Activated CD8-positive, alpha-beta memory T cell treated with anti-CD3 and anti-CD28 coated beads for 24 hours (primary cell): ENCODE results near the gene ZNF513.

Source experiments
- DNase-seq: peaks from one replicate; pipeline ENCODE4 v3.0.0-alpha.2; 2020

The ZNF513 gene

DNA sequence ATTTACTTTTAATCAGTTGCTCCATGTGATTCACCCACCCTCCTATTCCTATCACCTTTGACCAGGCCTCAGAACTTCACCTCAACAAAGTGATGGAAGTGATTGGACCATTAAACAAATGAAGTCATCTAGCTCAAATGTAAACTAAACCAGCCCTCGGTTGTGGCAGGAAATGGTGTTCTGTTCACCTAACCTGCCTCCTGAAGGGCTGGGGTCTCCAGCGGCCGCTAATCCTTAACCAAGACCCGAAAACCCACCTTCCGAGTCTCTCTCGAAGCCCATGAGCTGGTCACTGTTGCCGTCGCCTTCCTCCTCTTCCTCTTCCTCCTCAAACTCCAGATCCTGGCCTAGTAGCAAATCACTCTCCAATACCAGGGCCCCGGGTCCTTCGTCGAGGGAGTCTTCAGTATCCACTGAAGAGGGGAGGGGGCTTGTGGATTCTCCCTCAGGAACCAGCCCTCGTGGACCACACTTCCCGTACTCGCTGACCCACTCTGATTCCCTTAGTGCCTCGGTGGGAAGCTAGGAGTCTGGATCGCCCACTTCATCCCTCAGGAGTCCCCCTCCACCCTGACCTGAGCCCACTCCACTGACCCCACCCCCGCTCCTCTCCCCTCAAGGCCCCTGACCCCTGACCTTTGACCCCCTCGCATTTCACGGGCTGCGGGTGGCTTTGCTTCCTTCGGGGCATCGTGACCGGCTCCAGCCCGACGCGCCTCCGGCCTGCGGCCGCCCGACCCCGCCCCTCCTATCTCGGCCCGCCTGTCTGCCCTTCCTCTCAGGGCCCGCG lies 503 bp downstream of the ZNF513 start:
- DNase-seq = no peak

GRCh38 chr2:27379383-27379835 lies 1.1 kb downstream of the ZNF513 start:
- no peak for DNase-seq

DNA sequence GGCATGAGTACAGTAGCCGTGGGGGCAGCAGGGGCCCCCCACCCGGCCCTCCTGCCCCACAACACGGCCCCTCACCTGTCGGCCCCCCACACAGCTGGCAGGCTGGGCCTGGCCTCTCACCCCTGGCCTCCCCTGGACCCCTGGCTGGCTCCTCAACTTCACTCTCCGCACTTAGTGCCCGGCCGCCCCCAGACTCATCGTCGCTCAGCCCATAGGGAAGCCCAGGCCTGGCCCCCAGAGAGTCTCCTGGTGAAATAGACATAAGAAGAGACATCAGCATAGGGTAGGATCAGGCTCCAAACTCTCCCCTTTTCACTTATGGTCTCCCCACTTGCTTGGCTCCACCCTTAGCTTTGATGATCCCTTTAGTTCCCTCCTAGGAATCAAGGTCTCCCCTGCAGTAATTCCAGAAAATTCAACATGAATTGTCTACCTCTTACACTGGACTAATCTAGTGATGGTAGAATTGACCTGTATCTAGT lies 1.7 kb downstream of the ZNF513 start:
- DNase-seq = no peak

- peak; percentile 67 for DNase-seq
These were observed 2.3 kb downstream of the ZNF513 start for GRCh38 chr2:27378096-27378808.

GRCh38 chr2:27377618-27378095 lies 2.9 kb downstream of the ZNF513 start:
- DNase-seq = peak; percentile 62

DNA sequence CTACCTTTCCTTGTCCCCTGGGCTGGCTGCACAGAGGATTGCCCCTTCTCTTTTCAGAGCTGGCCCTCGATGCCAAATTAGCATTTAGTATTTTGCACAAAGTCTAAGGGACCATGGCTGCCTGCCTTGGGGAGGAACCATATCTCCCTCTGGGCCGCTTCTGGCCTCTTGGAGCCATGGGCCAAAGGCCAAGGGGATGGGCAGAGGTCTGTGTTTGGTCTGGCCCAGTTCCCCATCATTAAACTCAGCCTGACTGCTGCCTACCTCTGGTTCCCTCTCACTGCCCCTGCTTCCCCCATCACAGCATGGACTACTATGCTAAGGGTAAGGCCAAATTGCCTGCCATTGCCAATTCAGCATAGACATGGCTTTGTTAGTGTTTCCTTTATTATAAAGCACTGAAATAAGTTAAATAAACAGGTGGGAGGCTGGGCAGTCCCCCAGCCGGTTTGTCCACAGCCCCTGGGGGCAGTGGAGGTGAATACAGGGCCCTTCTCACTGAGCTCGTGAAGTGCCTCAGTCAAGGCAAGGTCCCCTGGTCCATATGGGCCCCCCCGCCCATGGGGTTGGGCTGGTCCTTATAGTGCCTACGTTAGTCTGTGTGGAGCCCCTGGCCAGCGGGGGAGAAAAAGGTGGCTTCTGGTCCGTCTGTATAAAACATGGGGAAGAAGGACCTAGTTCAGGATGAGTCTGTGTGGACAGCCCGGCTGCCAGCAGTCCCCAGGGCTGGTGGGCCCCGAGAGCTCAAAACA lies 3.5 kb downstream of the ZNF513 start:
- DNase-seq = no peak

- DNase-seq = no peak
These were observed 4.2 kb downstream of the ZNF513 start for GRCh38 chr2:27376151-27376865.

- no peak for DNase-seq
These were observed 4.9 kb downstream of the ZNF513 start for GRCh38 chr2:27375513-27376099.

DNA sequence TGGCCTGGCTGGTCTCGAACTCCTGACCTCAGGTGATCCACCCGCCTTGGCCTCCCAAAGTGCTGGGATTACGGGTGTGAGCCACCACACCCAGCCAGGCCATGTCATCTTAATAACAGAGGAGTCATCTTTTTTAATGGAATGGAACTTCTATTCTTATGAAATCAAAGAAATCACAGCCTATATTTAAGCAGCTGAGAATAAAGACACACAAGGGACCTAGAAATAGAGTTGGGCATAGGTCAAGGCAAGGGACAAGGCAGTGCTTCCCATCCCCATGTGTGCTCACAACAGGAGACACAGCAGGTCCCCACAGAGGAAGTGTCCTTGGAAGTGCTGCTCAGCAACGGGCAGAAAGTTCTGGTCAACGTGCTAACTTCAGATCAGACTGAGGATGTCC lies 7.0 kb downstream of the ZNF513 start:
- DNase-seq = no peak

GRCh38 chr2:27372937-27373336 lies 7.6 kb downstream of the ZNF513 start:
- DNase-seq = no peak

DNA sequence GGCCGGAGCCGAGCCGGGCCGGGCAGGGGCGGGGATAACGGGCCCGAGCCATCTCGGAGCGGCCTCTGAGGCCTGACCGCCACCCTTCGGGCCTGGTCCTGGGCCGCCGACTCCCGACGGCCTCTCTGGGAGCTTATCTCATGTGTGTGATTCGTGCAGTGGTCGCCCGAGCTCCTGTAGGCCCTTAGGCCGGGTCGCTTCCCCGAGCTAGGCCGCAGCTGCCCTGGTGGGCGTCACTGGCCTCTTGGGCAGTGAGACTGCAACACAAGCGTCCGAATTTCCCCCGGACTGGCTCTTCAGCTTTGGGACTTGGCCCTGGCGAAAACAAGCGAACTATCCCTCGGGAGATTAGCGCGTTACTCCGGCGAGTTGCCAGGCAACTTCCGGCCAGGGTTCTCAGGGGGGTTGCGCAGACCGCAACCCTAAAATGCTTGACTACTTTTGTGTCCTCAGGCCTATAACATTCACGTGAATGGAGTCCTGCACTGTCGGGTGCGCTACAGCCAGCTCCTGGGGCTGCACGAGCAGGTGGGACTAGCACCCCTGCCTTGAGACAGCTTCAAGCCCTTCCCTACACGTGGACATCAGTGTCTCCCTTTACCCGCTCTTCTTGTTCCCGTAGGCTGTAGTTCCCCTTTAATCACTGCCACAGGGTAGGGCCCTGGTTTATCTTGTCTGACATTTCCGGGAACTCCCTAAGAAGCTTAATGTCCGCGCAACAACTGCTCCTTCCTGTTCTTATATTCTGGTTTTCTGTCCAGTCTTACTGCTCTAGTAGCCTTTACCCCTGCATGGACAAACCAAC lies 9.5 kb downstream of the ZNF513 start:
- peak; percentile 82 for DNase-seq

DNA sequence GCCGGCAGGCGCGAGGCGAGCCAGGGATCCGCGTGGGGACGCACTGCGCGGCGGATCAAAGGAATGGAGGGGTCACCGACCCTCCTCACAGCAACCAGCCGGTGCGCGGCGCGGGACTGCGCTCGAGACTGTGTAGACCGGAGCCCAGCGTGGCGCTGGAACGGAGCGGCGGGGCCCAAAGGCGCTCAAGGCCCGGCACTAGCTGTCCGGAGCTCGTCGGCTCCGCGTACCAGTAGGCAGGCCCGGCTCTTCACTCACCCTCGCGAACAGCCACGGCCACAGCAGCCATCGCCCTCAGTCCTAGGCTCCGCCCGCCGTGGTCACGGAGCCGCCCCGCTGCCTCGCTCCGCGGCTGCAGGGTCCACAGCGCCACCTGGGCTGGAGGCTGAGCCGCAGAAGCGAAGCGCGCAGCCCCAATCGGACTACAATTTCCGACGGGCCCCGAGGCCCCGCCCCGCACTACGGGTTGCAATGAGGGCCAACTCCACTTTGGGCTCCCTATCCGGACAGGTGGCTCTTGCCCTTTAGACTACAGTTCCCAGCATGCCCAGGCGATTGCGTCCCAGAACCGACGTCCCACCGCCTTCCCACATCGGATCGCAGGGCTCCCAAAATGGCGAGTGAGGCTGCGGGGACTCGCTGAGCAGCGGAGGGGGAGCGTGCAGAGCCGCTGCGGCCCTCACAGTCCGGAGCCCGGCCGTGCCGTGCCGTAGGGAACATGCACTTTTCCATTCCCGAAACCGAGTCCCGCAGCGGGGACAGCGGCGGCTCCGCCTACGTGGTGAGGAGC lies 10.3 kb downstream of the ZNF513 start, which contains the start of the genes EIF2B4 and SNX17:
Gene EIF2B4, minus strand, starts transcription at position 313 of the 790 bp plus-strand sequence. Its CDS starts 24 bp downstream, at position 289.
Gene SNX17, plus strand, starts transcription at position 591 of the 790 bp plus-strand sequence. Its CDS starts 128 bp downstream, at position 719.
- DNase-seq = peak; percentile 99

- no peak for DNase-seq
These were observed 11.0 kb downstream of the ZNF513 start for GRCh38 chr2:27369471-27370025.

- no peak for DNase-seq
These were observed 16.6 kb downstream of the ZNF513 start for GRCh38 chr2:27363933-27364332.

DNA sequence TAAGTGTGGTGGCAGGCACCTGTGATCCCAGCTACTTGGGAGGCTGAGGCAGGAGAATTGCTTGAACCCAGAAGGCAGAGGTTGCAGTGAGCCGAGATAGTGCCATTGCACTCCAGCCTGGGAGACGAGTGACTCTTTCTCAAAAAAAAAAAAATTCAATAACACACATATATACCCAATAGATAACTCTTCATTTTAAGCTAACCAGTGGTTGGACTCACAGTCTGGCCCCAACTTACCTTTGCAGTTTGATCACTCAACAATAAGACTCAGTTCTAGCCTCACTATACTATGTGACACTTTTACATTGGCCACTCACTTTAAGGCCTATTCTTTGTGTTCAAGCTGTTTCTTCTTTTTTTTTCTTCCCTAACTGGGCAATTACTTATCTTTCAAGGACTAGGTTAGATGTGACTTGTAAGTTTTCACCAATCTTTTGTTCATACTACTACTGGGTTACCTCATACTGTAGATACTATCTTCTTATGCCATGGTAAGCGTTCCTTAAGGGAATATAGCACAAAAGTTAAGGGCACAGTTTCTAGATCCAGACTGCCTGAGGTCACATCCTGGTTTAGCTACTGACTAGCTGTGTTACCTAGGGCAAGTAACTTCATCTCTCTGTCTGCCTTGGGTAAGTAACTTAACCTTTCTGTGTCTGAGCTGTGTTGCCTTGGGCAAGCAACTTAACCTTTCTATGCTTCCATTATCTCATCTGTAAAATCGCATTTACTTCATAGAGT lies 17.7 kb downstream of the ZNF513 start:
- no peak for DNase-seq

DNA sequence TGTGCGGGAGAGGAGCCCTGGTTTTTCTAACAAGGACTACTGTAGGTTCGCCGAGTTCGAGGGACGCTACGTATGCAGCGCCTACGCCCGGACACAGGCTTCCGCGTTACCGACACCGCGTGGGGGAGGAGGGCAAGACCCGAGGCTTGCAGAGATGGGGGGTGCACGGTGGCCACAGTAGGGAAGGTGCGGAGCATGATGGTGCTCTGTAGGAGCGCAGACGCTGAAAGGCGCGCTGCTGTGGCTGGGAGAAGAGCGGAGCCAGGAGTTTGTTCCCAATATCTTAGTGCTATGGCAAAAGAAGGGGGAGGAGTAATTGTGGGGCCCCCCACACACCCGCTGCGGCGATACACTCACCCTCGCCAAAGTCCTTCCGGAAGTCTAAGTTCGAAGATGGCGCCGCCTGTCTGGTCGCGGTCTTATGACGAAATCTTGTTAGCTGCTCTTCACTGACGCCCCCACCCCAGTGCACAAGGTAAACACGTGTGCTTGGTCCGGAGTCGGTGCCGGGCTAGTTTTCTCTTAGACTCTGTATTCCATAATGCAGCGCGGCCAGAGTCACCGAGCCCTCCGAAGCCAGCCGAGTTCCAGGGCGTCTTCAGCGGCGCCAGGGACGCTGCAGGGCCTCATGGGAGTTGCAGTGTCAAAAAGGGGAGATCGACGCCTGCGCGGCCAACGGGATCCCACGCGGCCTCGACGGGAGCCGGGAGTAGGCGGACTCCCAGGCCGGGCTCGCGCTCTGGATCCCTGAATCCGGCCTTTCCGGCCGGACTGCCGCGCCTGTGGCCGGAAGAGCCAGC lies 24.0 kb downstream of the ZNF513 start, which contains the start of gene GTF3C2:
Gene GTF3C2, minus strand, starts transcription at position 383 of the 800 bp plus-strand sequence. CDS start 13,210 bp downstream, outside the sequence.
- DNase-seq = peak; percentile 96

- no peak for DNase-seq
These were observed 24.5 kb downstream of the ZNF513 start for GRCh38 chr2:27356056-27356381.

GRCh38 chr2:27354597-27354927 lies 26.0 kb downstream of the ZNF513 start:
- DNase-seq = no peak
